HG03442 (cell line): ENCODE data around the gene CARS1.

ENCODE experiments used
- ATAC-seq: cut with Tn5 transposase; IDR thresholded peaks from one replicate; pipeline ENCODE4 v1.9.1; 2021; ENCODE audit warnings: mild to moderate bottlenecking, moderate library complexity; ENCODE audit not compliant: unreplicated experiment

CARS1 gene

GRCh38 chr11:3041699-3042441, 15.4 kb downstream of the CARS1 start:
- ATAC-seq = no peak

GRCh38 chr11:3040881-3041280, 16.3 kb downstream of the CARS1 start:
- no peak for ATAC-seq

- ATAC-seq = no peak
Observed at GRCh38 chr11:3037945-3038271, 19.3 kb downstream of the CARS1 start.

GRCh38 chr11:3037040-3037944, 19.9 kb downstream of the CARS1 start:
- no peak for ATAC-seq

GRCh38 chr11:3036419-3036818, 20.8 kb downstream of the CARS1 start:
- no peak for ATAC-seq

- no peak for ATAC-seq
Observed at GRCh38 chr11:3035333-3035732, 21.9 kb downstream of the CARS1 start.

- ATAC-seq = no peak
Observed at GRCh38 chr11:3030289-3031070, 26.7 kb downstream of the CARS1 start.

- ATAC-seq = no peak
Observed at GRCh38 chr11:3028813-3029212, 28.4 kb downstream of the CARS1 start.

GRCh38 chr11:3026803-3027202, 30.4 kb downstream of the CARS1 start:
- ATAC-seq = no peak

GRCh38 chr11:3022982-3023381, 34.2 kb downstream of the CARS1 start:
- ATAC-seq = no peak

GRCh38 chr11:3022300-3022967, 34.8 kb downstream of the CARS1 start:
- no peak for ATAC-seq

- no peak for ATAC-seq
Observed at GRCh38 chr11:3021125-3021524, 36.1 kb downstream of the CARS1 start.

- no peak for ATAC-seq
Observed at GRCh38 chr11:3020011-3020410, 37.2 kb downstream of the CARS1 start.

- no peak for ATAC-seq
Observed at GRCh38 chr11:3018596-3018995, 38.6 kb downstream of the CARS1 start.

GRCh38 chr11:3016861-3017260, 40.4 kb downstream of the CARS1 start:
- no peak for ATAC-seq

- no peak for ATAC-seq
Observed at GRCh38 chr11:3015796-3016195, 41.4 kb downstream of the CARS1 start.

- no peak for ATAC-seq
Observed at GRCh38 chr11:3014943-3015342, 42.3 kb downstream of the CARS1 start.

GRCh38 chr11:3014057-3014938, 42.9 kb downstream of the CARS1 start:
- ATAC-seq = no peak

GRCh38 chr11:3011891-3012885, 45.0 kb downstream of the CARS1 start:
- ATAC-seq = no peak
